ENCODE measurements around the gene CNTRL. TPM values are rescaled to one million over a fixed set of nuclear protein-coding genes. Genes with fewer than 3 reads are reported as not detected.
A peak's percentile ranks its signal among the peaks of the same experiment; 100 is the strongest.

The CNTRL gene
- total and polyA plus RNA-seq, 2 of the 8 experiments (the other 6 are each of a cell fraction or from before 2014, with no cell fraction given) = 5.1 to 13.9 TPM

DNA sequence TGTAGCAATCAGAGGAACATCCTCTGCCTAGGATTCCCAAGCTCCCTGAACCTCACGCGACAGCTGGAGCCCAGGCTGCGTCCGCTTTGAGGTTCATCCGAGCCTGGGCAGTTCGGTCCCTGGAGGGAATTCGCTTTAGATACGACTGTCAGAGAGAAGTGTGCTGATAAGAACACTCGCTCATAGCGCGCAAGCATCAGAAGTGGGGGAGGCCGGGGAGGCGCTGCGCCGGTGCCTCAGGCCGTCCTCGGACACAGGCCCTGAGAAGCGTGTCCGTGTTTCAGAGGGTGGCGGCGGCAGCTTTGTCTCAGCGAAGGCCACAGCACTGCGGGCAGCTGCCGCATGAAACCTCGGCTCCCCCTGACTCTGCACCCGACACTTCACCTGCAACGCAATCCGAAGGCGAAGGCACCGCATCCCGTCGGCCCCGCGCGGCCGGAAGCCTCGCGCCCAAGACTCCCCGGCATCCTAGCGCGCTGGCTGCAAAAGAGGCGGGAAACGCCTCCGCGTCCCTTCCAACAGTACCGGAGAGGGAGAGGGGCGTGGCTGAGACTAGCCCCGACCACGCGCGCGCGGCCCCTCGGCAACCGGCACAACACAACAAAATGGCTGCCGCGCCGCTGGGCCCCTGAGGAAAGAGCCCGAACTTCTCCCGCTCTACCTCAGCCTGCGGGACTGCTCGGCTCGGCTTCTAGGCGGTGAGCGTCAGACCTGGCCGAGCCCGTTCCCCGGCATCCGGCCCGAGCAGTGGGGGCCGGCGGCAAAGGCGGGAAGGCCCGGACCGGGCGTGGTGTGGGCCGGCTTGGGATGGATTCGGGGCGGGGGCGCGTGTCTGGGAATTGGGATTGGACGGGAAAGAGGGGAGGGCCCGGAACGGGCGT, at the start of gene CNTRL (continued):
- TF ChIP-seq RNF2 (IDR thresholded peaks at IDR 0.05; ENCODE audit: borderline replicate concordance, low read depth, low read length, missing control alignments, poor library complexity, severe bottlenecking) (no peak), TBP (IDR thresholded peaks at IDR 0.05; ENCODE audit: low read depth, low read length) (peak; percentile 69), NRF1 (IDR thresholded peaks at IDR 0.05; ENCODE audit: low read depth, low read length) (no peak), SP1 (IDR thresholded peaks at IDR 0.05; ENCODE audit: low read depth, low read length) (no peak), TAF7 (optimal IDR thresholded peaks at IDR 0.05; ENCODE audit: borderline replicate concordance, low read depth, low read length) (peak; percentile 83), CEBPB (IDR thresholded peaks at IDR 0.05; ENCODE audit: low read depth, low read length) (0 out of 2 replicates have a peak, but pooled peaks have one; percentile 0), CREB1 (IDR thresholded peaks at IDR 0.05) (0 out of 2 replicates have a peak, but pooled peaks have one; percentile 37), ASH2L (IDR thresholded peaks at IDR 0.05; ENCODE audit: low read length) (peak; percentile 92), HDAC2 (IDR thresholded peaks at IDR 0.05; ENCODE audit: borderline replicate concordance in 1 of 2, low read depth in 2 of 2, low read length in 2 of 2) (peak; percentile 37 to 44; a peak in 1 of 4 replicates), EGR1 (IDR thresholded peaks at IDR 0.05; ENCODE audit: borderline replicate concordance, low read depth, low read length) (peak; percentile 89), SIN3A (conservative IDR thresholded peaks at IDR 0.05 in 1 of 2, IDR thresholded peaks at IDR 0.05 in 1 of 2; ENCODE audit: low read depth in 1 of 2, low read length in 2 of 2) (peak in 1 of 2 experiments; percentile 41; a peak in 2 of 4 replicates), TAF1 (IDR thresholded peaks at IDR 0.05; ENCODE audit: low read depth, low read length) (peak; percentile 76), KDM4A (IDR thresholded peaks at IDR 0.05; ENCODE audit: low read depth, low read length, severe bottlenecking) (peak; percentile 97), SP4 (IDR thresholded peaks at IDR 0.05; ENCODE audit: low read length) (peak; percentile 75; the same call in 1 of the 2 replicates), KDM1A (IDR thresholded peaks at IDR 0.05; ENCODE audit: borderline replicate concordance, low read length) (peak; percentile 24), POLR2A (IDR thresholded peaks at IDR 0.05; ENCODE audit: control extremely low read depth in 1 of 2, low read depth in 2 of 2, low read length in 2 of 2) (peak; percentile 61 to 77), PHF8 (conservative IDR thresholded peaks at IDR 0.05; ENCODE audit: low read depth, low read length) (peak; percentile 81), YY1 (IDR thresholded peaks at IDR 0.05; ENCODE audit: low read depth, low read length) (peak; percentile 96), POLR2AphosphoS5 (IDR thresholded peaks at IDR 0.05; ENCODE audit: low read depth, low read length) (peak; percentile 73), EZH2 (IDR thresholded peaks at IDR 0.05; ENCODE audit: low read depth, low read length, severe bottlenecking) (no peak)
- TF ChIP-seq, protein P1, sequence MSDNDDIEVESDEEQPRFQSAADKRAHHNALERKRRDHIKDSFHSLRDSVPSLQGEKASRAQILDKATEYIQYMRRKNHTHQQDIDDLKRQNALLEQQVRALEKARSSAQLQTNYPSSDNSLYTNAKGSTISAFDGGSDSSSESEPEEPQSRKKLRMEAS (IDR thresholded peaks at IDR 0.05) = peak; percentile 99
- TF ChIP-seq, protein P2, sequence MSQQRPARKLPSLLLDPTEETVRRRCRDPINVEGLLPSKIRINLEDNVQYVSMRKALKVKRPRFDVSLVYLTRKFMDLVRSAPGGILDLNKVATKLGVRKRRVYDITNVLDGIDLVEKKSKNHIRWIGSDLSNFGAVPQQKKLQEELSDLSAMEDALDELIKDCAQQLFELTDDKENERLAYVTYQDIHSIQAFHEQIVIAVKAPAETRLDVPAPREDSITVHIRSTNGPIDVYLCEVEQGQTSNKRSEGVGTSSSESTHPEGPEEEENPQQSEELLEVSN (IDR thresholded peaks at IDR 0.05) = peak; percentile 100
